Measurements from ENCODE around the gene LSP1.

The LSP1 gene

DNA sequence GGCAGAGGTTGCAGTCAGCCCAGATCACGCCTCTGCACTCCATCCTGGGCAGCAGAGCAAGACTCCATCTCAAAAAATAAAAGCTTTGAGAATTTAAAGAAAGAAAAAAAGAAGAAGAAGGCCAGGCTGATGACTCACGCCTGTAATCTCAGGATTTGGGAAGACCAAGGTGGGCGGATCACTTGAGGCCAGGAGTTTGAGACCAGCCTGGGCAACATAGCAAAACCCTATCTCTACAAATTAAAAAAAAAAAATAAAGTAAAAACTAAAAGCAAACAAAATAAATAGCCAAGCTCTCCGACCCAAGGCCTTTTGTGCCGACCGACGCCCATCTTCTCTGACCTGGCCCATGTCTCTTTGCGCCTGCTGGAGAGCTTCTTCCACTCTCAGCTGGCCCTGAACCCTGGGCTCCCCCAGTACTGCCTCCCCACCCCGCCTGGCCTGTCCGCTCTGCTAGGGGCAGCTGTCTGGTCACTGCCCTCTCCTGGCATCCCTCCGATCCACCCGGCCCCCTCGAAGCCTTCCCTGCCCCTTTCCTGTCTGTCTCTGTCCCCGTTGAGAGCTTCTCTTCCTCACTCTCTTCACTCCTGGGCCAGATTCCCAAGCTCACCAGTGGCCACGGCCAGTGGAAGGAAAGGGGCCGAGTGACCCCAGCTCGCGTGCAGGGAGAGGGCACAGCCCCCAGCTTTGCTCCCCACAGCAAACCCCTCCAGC is 4.8 kb upstream of the LSP1 start:
- TF ChIP-seq, protein P1, sequence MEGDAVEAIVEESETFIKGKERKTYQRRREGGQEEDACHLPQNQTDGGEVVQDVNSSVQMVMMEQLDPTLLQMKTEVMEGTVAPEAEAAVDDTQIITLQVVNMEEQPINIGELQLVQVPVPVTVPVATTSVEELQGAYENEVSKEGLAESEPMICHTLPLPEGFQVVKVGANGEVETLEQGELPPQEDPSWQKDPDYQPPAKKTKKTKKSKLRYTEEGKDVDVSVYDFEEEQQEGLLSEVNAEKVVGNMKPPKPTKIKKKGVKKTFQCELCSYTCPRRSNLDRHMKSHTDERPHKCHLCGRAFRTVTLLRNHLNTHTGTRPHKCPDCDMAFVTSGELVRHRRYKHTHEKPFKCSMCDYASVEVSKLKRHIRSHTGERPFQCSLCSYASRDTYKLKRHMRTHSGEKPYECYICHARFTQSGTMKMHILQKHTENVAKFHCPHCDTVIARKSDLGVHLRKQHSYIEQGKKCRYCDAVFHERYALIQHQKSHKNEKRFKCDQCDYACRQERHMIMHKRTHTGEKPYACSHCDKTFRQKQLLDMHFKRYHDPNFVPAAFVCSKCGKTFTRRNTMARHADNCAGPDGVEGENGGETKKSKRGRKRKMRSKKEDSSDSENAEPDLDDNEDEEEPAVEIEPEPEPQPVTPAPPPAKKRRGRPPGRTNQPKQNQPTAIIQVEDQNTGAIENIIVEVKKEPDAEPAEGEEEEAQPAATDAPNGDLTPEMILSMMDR (IDR thresholded peaks at IDR 0.05; ENCODE audit: borderline replicate concordance, insufficient read depth, low read depth, low read length), result no peak
- no peak overlapping the region for H3K4me3 ChIP-seq (ENCODE audit: low read depth, low read length)

GRCh38 chr11:1848640-1849430 is 4.0 kb upstream of the LSP1 start:
- H3K4me3 ChIP-seq (ENCODE audit: low read depth, low read length), result no peak overlapping the region
- TF ChIP-seq, protein P1 (IDR thresholded peaks at IDR 0.05; ENCODE audit: borderline replicate concordance, insufficient read depth, low read depth, low read length), result no peak

DNA sequence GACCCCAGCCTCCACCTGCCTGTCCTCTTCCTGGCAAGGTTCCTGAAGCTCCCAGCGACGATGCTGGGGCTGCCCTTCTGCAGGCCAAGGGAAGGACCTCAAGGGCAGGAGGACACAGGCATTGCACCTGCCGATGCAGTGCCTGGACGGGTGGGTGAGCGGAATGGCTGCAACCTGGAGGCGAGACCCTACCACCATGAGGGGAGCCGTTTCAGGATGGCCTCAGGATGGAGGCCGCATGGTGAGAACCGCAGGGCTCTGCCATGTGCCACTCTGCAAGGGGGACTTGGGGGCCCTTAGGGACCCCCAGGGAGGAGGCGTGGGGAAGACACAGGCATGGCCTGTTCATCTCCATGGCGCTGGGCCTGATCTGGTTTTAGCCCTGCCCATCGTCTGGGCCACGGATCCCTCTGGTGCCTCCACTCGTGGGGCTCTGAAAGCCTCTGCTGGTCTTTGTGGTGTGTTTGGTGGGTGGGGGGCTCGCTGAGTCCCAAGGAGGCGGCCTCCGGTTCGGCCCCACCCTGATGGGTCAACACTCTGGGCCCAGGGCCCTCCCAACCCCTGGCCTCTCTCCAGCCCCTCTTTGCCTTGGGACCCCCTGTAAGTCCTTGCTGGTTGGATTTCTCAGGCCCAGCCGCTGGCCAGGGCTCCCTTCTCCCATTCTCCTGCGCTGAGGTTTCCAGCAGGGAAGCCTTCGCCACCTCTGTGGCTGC is 1.3 kb upstream of the LSP1 start:
- no peak overlapping the region for H3K4me3 ChIP-seq (ENCODE audit: low read depth, low read length)
- TF ChIP-seq, protein P1 (IDR thresholded peaks at IDR 0.05; ENCODE audit: borderline replicate concordance, insufficient read depth, low read depth, low read length), result no peak

GRCh38 chr11:1852271-1852876 is 510 bp upstream of the LSP1 start:
- H3K4me3 ChIP-seq (ENCODE audit: low read depth, low read length), result peak overlapping the region; percentile 37
- TF ChIP-seq, protein P1 (IDR thresholded peaks at IDR 0.05; ENCODE audit: borderline replicate concordance, insufficient read depth, low read depth, low read length), result no peak

DNA sequence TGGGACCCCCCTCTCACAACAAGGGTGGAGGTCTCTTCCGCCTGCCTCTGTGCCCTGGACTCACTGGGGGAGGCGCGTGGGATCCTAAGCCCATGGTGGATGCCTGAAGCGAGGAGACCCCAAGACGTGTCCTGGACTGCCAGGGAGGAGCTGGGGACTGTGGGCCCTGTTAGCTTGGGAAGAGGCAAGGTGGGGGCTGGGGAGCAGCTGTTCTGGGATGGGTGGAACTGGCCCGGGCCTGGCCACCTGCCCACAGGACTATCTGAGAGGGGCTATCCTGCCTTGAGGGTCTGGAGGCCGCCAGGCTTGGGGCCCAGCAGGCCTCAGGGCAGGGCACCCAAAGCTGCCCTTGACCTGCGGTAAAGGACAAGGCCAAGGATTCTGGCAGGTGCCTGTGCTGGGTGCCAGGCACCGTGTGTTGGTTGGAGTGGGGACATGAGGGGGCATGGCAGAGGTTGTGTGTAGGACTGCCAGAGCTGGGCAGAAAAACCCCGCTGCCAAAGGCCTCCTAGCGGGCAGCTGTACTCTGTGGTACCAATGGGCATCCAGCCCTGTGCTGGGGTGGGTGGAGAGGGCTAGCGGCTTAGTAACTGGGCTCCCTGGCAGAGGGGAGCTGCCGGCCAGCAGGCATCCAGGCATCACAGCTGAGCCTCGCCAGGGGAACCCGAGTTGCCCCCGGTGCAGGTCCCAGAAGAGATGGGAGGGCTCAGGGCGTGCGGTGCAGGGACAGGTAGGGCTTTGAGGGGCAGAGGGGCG is 670 bp downstream of the LSP1 start:
- H3K4me3 ChIP-seq (ENCODE audit: low read depth, low read length), result peak overlapping the region; percentile 96
- TF ChIP-seq, protein P1 (IDR thresholded peaks at IDR 0.05; ENCODE audit: borderline replicate concordance, insufficient read depth, low read depth, low read length), result no peak

DNA sequence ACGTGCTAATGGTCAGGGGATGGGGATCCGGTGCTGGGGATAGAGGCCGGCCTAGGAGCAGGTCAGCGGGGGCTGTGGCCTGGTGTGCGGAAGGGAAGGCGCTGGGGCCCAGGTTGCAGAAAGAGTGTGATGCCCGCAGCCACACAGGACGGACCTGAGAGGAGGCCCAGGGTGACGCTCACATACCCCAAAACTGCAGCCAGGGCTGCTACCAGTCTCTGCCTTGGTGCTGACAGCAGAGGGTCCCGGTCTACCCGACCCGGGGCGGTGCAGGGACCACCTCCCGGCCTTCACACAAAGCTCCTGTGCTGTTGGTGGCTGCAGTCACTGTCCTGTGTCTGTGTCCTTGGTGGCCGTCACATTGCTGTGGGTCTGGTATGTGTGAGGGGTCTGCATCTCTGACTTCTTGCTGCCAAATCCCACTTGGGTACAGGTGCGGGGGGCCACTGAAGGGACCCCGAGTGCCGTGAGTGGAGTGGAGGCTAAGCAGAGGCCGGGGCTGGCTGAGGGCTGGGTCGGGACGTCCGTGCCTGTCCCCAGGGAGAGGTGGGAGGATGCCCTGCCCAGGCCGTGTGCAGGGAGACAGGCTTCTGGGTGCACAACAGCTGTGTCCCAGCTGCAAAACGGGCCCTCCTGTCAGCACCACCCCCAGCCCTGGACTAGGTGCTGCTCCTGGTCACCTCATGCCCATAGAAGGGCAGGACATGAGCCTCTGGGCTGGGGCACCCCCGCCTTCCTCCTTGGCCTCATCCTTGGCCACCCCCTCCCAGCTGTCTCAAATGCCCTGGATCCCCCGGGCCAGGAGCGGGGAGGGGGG is 1.5 kb downstream of the LSP1 start:
- H3K4me3 ChIP-seq (ENCODE audit: low read depth, low read length), result peak overlapping the region; percentile 96
- TF ChIP-seq, protein P1 (IDR thresholded peaks at IDR 0.05; ENCODE audit: borderline replicate concordance, insufficient read depth, low read depth, low read length), result no peak
